Stimulated activated CD8-positive, alpha-beta memory T cell treated with anti-CD3 and anti-CD28 coated beads, Interleukin-12 subunit alpha, Interleukin-12 subunit beta, amount 100 ng/mL, for 4 hours (primary cell): Measurements from ENCODE around the gene NDUFA13.

ENCODE experiments used
- DNase-seq: peaks from one replicate; pipeline ENCODE4 v3.0.0-alpha.2; 2020; ENCODE audit warnings: low read depth

NDUFA13 gene

DNA sequence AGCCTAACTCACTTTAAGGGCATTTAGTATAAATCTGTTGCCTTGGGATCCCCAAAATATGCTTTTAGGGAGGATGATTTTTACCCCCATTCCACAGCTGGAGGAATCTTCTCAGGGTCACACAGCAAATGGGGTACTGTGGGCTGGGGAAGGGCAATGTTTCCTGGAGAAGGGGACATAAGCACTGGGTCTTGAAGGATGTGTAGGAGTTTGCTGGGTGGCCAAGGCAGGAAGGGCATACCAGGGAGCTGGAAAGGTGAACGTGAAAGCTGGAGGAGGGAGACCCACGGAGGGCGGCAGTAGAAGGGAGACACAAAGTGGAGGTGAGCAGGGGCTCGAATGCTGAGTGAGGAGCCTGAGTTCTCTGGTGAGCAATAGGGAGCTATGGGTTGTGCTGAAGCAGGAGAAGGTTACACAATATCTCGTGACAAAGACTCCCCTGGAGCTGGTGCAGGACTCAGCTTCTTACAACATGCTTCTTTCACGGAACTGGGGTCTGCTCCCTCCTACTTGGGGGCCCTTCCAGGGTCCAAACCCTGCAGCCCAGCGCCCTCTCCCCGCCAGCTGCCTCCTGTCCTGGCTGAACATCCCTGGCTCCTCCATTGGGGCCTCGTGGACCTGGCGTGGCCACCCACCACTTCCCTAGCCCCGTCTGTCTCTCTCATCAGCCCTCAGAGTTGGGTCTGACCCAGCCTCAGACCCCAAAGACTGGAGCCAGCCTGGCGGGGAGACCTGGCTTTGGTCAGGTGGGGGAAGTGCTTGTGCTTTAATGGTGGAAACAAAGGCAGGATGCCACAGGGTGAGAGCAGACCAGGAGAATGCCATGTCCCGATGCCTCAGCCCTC lies 33.1 kb downstream of the NDUFA13 start:
- no peak for DNase-seq

DNA sequence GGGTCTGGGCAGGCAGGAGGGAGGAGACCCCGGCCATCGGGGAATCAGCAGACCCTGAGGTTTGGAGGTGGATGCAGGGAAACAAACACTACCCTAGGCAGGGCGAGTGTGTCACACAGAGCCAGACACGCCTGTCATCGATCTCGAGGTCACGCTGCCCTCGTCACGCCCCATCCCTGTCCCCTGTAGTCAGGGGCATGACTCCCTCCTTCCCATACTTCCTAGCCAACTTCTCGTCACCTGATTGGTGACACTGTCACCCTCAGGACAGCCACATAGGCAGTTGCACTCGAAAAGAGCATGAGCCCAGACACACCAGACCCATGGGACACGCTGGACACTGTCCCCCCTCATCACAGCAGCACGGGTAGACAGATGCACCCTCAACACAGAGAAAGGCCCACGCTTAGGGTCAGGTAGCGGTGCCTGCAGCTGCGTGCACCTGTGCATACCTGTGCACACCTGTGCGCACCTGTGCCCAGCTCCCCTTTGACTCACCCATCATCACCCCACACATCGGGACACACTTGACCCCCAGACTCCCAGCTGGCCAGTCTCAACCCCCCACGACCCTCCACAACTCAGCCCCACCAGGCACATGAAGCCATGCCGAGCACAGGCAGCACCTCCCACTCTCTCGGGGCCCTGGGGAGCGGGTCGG lies 33.9 kb downstream of the NDUFA13 start:
- no peak for DNase-seq

DNA sequence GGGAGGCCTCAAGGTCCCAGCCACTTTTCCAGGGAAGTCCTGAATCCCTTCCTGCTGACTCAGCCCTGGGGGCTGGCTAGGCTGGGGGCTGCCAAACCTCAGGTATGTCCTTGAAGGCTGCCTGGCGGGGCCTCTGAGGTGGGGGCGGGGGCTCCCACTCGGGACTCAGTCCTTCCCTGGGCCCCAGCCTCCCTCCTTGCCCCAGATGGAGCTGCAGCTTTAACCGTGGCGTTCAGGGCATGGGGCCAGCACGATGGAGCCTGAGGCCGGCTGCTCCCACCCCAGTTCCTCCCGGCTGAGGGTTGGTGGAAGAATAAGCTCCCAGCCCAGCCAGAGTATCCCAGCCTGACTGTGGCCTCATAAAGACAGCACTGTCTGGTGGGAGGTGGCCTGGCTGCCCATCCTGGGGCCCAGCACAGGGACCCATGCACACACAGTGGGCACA lies 34.5 kb downstream of the NDUFA13 start:
- no peak for DNase-seq

DNA sequence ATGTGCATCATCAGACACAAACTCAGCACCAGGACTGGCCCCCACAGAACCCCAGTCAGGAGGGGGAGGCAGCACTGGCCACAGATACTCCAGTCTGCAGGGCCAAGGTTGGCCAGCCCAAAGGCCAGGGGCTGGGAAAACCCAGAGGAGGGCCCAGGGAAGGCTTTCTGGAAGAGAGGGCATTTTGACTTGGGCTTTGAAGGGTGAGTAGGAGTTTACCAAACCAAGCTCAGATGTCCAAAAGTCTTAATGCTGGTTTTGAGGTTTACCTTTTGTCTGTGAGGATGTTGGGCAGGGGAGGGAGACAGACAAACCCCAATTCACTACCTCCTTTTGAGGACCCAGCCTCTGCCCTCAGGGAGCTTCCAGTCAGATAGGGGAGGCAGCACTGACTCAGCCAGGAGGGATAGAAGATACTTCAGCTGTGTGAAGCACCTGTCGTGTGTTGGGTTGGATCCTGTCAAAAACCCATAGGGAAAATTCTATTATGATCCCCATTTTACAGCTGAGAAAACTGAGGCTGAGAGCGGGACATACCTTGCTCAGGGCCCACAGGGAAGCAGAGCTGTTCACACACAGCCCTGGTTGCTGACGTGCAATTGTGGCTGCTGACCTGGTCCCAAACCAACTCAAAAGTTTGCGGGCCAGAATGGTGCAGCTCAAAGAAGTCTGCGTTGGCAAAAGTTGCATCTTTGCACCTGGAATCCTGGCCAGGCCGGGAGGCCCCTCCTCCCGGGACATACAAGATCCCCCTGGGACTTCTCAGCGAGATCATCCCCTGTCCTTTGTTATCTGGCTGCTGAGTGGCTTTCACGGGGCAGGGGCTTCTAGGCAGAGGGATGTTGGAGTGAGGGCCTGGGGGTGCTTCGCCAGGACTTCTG lies 35.2 kb downstream of the NDUFA13 start:
- no peak for DNase-seq

DNA sequence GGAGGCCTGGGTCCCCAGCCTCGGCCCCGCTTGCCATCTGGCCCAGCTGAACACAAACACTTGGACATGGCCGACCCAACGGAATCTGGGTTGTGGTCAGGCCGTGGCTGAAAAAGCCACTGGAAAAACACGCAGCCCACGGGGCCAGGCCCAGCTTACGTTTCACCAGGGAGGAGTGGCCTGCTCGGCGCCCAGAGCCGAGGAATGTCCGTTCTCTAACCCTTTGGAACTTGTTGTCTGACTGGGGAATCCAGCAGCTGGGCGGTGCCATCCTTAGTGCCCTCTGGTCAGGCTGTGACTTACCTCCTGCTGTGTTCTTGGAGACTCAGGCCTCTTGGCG lies 35.8 kb downstream of the NDUFA13 start:
- no peak for DNase-seq

DNA sequence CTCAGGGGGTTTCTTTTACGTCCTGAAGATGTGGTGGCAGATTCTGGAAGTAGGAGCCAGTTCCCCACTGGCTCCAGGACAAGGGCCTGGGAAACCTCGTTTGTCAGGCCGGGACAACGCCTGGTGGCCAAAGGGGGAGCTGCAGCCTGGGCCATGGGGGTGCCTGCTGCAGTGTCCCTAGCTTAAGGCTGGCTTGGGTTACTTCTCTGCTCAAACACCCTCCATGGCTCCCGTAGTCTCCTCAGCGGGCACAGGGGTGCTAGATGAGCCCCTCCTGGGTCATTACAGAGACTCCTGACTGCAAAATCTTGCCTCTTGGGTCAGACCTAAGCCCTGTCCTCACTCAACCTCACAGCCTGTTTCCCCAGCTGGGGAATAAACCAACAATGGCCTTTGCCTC lies 36.8 kb downstream of the NDUFA13 start:
- DNase-seq: no peak

DNA sequence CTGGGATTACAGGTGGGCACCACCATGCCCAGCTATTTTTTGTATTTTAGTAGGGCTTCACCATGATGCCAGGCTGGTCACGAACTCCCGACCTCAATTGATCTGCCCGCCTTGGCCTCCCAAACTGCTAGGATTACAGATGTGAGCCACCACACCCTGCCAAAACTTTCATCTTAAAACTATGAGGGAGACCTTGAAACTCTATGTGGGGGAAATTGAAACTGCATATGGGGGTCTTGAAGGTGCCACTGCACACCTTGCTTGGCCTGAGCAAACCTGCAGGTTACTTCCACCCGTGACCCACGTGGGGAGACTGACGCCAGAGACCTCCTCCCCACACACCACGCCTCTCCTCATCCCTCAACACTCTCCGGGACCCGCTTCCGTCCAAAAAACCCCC lies 37.6 kb downstream of the NDUFA13 start:
- DNase-seq: no peak

DNA sequence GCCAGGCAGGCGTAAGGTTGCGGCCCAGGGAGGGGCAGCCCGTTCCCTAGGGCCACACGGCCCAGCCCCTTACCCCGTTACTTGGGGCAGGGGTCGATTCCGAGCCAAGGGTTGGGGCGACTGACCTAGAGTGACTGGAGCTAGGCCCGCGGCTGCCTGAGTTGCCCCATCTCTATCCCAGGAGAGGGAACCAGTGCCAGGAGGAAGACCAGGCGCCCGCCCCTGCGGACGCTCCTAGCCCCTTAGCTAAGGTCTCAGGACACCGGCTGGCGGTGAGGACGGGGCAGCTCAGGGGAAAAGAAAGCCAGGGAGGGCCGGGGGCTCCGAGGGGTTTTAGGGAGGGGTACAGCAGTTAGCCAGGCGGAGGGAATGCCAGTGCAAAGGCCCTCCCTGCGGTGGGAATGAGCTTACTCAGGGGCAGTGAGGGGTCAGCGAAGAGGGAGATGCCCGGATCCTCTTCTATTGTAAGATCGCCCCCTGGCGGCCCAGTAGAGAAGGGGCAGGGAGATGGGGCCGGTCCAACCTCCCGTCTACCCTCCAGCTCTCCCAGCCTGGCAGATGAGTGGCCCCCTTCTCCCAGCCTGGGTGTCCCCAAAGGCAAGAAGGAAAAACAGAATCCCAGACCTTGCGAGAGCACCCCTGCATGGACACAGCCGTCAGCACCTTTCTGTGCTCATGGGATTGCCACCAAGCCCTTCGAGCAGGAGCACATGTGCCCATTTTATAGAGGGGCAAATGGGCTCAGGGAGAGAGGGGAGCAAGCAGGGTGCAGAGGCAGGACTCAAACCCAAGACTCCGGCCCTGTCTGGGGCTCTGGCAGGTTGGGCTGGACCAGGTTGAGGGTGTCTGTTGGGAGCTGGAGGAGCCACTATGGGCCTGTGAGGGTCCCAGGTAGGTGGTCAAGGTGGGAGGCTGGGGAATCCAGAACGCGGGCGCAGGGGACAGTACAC lies 38.3 kb downstream of the NDUFA13 start:
- DNase-seq: no peak

DNA sequence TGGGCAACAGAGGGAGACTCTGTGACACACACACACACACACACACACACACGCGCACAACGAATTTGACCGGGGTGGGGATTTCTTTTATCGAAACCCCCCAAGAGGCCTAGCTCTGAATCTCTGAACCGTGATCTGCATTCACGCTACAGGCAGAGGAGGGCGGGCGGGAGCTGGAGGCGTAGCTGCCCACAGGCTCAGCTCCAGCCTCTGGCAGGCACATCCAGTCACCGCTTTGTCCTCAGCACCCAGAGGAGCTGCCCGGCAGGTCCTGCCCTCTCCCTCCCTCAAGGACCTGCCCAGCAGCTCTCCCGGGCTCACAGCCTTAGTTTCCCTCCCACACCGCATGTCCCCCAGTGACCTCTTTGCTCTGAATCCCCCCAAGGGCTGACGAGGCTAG lies 42.0 kb downstream of the NDUFA13 start:
- DNase-seq: no peak

DNA sequence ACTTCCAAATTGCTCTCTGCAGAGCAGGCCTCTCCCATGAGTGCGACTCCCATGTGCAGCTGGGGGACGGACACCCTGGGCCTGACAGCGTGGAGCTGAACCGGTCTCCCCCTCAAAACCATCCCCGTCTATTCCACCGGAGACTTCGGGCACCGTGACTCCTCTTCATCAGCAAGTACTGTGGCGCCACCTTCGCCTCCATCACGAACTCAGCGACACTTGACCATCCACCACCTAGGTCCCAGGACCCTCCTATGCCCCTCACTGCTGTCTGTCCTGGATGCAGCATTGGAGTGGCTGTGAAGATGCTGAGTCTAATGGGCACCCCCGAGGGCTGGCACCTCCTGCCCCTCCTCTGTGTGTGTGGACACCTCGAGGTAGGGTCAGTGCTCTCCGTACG lies 42.6 kb downstream of the NDUFA13 start:
- no peak for DNase-seq

DNA sequence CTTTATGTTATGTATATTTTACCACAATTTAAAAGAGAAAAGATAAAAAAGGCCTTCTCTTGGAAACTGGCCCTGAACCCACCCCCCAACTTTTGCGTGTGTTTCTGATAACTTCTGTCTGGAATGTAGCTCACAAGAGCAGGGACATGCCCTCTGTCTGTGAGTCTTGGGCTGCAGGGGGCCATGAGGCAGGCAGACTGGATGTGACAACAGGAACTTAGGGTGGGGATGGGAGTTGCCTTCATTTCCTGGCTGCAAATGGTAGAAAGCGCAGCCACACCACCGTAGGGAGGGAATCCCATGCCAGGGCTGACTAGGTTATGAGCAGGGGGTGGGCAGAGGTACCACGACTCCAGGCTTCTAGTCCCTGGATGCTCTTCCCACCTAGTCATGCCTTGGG lies 43.9 kb downstream of the NDUFA13 start:
- no peak for DNase-seq

DNA sequence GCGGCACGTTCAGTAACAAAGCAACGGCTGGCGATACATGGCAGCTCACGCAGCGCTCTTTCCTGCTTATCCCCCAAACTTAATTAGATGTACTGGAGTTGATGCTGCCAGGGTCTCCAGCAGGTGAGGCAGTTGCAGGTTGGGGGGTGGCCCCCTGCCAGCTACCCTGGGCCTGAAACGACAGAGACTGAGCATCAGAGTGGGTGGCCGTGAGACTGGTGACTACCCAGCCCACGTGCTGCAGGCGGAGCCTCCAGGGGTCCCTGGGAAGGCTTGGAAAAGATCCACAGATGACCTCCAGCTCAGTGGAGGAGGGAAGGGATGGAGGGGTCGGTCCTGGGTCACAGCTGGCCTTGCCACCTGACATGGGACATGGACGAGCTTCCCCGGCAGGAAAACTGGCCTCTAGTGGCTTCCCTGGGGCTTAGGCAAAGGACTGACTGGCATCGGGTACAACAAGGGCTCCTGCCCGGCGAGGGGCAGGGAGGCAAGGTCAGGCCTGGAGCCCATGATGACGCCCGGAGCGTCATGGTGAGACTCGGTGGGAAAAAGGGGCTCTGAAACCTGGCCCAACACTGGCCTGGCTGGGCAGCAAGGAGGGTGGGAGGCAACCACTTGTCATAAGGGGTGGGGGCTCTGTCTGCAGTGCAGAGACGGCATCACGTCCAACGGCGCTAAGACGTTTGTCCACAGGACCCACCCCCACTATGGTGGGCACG lies 46.1 kb downstream of the NDUFA13 start:
- DNase-seq: no peak

DNA sequence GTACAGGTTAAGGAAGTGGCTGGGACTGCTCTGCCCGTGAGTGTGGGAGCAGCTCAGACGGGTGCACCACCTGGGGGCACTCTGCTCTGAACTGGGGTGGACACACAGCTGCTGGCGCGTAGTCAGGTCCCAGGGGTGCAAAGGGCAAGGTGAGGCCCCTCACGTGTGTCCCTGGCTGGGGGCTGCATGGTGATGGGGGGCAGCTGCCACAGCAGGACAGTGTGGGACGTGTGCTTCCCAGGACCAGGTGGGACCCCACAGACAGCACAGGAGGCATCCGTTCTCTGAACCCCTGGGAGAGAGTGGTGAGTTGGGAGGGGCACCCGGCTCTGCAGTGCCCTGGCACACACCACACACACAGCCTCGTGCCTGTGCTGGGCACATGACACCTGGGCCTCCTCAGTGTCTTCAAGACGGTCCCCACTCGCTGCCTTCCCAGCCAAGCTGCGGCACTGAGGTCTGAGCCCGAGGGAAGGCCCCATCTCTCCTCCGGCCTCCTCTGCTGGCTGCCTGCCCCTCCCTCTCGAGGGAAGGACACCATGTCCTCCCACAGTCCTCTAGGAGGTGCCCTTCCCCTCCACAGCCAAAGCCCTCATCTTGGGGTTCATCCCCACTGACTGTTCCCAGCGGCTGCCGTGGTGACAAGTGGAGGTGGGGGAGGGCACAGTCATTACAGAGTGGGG lies 46.8 kb downstream of the NDUFA13 start:
- DNase-seq: no peak

DNA sequence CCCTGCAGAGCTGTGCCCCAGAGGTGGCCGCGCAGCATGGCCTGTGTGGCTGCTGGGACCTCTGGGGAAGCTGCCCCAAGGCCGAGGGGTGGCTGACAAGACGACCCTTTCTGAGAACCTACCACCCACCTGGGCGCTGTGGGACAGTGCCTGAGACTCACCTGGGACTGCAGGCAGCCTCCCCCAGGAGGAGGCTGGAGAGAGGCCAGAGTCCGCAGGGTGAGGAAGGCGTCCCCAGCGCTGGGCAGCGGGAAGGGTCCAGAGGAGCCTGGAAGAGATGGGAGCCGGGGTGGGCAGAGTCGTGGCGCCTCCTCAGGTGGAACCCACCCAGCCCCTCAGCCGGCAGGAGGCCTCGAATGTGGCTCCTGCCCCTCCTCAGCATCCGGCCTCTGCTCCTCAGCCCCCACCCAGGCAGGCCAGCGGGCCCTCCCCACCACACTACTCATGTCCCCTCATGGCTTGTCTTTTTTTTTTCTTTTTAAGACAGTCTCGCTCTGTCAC lies 47.4 kb downstream of the NDUFA13 start:
- DNase-seq: no peak

DNA sequence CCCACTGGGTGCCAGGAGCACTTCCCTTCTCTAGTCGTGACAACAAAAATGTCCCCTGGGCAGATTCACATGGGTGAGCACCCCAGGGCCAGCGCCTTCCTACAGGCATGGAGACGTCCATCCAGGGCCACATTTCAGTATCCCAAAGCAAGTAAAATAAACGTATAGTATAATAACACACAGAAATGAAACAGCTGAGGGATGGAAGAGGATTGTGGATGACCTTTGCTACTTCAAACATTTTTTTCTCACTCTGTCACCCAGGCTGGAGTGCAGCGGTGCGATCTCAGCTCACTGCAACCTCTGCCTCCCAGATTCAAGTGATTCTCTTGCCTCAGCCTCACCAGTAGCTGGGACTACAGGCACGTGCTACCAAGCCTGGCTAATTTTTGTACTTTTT lies 50.3 kb downstream of the NDUFA13 start:
- DNase-seq: no peak

DNA sequence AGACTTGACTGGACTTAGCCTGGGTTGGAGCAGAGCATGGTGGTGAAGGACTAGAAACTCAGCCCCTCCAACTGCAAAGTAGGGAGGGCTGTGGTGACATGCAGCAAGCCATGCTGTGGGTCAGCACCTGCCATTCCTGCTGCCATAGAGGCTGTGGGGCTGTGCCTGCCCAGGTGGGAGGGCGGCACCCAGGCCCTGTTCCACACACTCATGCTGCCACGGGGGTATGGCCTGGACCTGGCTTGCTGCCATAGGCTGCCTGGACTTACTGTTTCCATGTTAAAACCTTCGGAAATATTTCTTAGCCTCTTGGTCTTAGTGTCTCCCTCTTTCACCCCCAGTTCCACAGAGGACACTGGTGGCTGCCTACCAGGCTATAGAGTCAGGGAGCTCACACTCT lies 51.4 kb downstream of the NDUFA13 start:
- DNase-seq: no peak

DNA sequence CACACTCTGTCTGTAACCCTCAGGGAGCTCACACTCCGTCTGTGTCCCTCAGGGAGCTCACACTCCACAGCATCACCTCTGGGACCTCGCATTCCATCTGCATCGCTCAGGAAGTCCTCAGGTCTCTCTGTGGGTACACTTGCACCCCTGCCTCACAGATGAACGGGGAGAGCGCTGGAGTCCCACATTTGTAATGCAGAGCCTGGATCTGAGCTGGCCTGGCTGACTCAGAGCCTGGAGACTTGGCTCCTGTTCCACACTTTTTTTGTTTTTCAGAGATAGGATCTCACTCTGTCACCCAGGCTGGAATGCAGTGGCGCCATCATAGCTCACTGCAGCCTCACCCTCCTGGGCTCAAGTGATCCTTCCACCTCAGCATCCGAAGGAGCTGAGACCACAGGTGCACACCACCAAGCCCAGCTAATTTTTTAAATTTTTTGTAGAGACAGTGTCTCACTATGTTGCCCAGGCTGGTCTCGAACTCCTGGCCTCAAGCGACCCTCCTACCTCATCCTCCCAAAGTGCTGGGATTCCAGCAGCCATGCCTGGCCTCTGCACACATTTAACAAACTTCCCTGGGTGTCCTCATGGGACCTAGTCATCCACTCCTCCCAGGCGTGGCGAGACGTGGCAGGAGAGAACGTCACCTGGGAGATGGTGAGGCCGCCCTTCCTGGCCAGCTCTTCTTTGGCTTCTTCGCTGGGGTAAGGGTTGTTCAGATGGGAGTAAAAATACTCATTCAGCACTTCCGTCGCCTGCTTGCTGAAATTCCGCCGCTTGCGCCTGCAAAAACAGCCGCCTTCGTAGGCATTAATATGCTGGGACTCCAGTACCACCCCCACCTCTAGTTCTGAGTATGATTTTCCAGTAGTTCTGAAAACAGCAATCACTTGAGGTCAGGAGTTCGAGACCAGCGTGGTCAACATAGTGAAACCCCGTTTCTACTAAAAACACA lies 53.1 kb downstream of the NDUFA13 start:
- DNase-seq: no peak

DNA sequence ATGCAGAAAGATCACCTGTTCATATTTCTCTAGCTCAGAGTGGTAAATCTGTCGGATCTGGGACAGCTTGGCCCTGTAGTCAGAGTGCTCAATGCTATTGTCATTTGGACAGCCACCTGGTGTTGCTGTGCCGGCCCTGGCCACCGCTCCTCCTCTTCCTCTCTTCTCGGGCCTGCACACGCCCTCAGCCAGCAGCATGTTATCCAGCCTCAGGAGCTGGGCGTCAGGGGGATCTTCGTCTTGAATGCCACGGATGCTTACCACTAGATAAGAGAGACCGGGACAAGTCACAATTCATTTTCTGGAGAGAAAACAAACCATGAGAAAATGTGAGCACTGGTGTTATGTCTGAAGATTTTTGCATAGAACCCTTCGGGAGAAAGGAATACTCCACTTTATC lies 54.5 kb downstream of the NDUFA13 start:
- DNase-seq: no peak
